SK-N-SH (cell line): ENCODE data around the gene KRTAP29-1. TPM values are rescaled to one million over a fixed set of nuclear protein-coding genes. Genes with fewer than 3 reads are reported as not detected.

ENCODE experiments used
- CTCF ChIA-PET: fragments of 300-600, 350-600 bp; formaldehyde crosslinking; extraction: SDS; loops from one replicate; lab custom pipeline; 2021; lab: Yijun Ruan, JAX
- POLR2A ChIA-PET: fragments of 350-600 bp; sonication (Branson Sonifier 250); formaldehyde crosslinking; extraction: SDS; loops from one replicate; lab custom pipeline; 2020; ENCODE audit warnings: antibody characterized with exemption, inconsistent platforms; lab: Yijun Ruan, JAX
- DNase-seq: peaks from one replicate; pipeline ENCODE4 v3.0.0; 2012
- H2AFZ ChIP-seq: fragments of 200-600 bp; sonication (generic); 2 replicates; pipeline ENCODE4 v1.8.1; 2016; ENCODE audit warnings: antibody characterized with exemption, mild to moderate bottlenecking, low read depth
- H3F3A ChIP-seq: fragments of 200-600 bp; sonication (generic); replicated peaks from 2 replicates; pipeline ENCODE3; 2016; ENCODE audit warnings: antibody characterized with exemption, mild to moderate bottlenecking; ENCODE audit not compliant: insufficient read depth
- H3K27ac ChIP-seq, 2 experiments: fragments of 200-500 bp in 1 of 2; fragments of 200-600 bp in 1 of 2; sonication (Bioruptor generic) in 1 of 2; sonication (generic), shearing (Covaris generic) in 1 of 2; 2 replicates each; pipeline versions ENCODE4 v1.5.1 to v1.6.1; 2014 to 2016; ENCODE audit warnings: low read depth in 2 of 2, inconsistent platforms in 1 of 2, low read length in 1 of 2, mild to moderate bottlenecking in 1 of 2, mixed read lengths in 1 of 2
- H3K27me3 ChIP-seq: fragments of 200-600 bp; sonication (generic), shearing (Covaris generic); 2 replicates; pipeline ENCODE4 v1.6.1; 2016; ENCODE audit warnings: mixed run types; ENCODE audit not compliant: insufficient read depth
- H3K36me3 ChIP-seq, 2 experiments: fragments of 200-500 bp in 1 of 2; fragments of 200-600 bp in 1 of 2; sonication (Bioruptor generic) in 1 of 2; sonication (generic) in 1 of 2; replicated peaks in 1 of 2; 2 replicates each; pipeline versions ENCODE3 to v1.5.1; 2014 to 2016; ENCODE audit warnings: low read length in 1 of 2, mild to moderate bottlenecking in 1 of 2; ENCODE audit not compliant: insufficient read depth in 2 of 2, control insufficient read depth in 1 of 2
- H3K4me1 ChIP-seq, 2 experiments: fragments of 200-500 bp in 1 of 2; fragments of 200-600 bp in 1 of 2; sonication (Bioruptor generic) in 1 of 2; sonication (generic), shearing (Covaris generic) in 1 of 2; 2 replicates each; pipeline versions ENCODE4 v1.5.1 to v1.6.1; 2014 to 2016; ENCODE audit warnings: low read depth in 1 of 2, low read length in 1 of 2, mixed run types in 1 of 2; ENCODE audit not compliant: insufficient read depth in 2 of 2, control insufficient read depth in 1 of 2
- H3K4me2 ChIP-seq: fragments of 200-600 bp; sonication (generic), shearing (Covaris generic); 2 replicates; pipeline ENCODE4 v1.6.1; 2017; ENCODE audit warnings: mixed run types
- H3K4me3 ChIP-seq, 2 experiments: fragments of 200-500 bp in 1 of 2; fragments of 200-600 bp in 1 of 2; sonication (Bioruptor generic) in 1 of 2; sonication (generic), shearing (Covaris generic) in 1 of 2; 2 replicates each; pipeline versions ENCODE4 v1.5.1 to v1.8.1; 2014 to 2016; ENCODE audit warnings: low read depth in 2 of 2, inconsistent platforms in 1 of 2, low read length in 1 of 2, mild to moderate bottlenecking in 1 of 2, mixed read lengths in 1 of 2, moderate library complexity in 1 of 2
- H3K79me2 ChIP-seq: fragments of 200-600 bp; sonication (generic); 2 replicates; pipeline ENCODE4 v1.8.1; 2017; ENCODE audit warnings: mild to moderate bottlenecking; ENCODE audit not compliant: insufficient read depth
- H3K9ac ChIP-seq: fragments of 200-600 bp; sonication (generic); 2 replicates; pipeline ENCODE4 v1.6.1; 2017; ENCODE audit warnings: mixed run types
- H3K9me2 ChIP-seq: fragments of 200-600 bp; sonication (generic); 2 replicates; pipeline ENCODE4 v1.6.1; 2017; ENCODE audit warnings: mixed run types
- H3K9me3 ChIP-seq: fragments of 200-600 bp; sonication (generic); 2 replicates; pipeline ENCODE4 v1.6.1; 2017; ENCODE audit warnings: mixed run types, mild to moderate bottlenecking, moderate library complexity
- H4K20me1 ChIP-seq: fragments of 200-600 bp; sonication (generic); 2 replicates; pipeline ENCODE4 v1.6.1; 2017; ENCODE audit warnings: mild to moderate bottlenecking, mixed run types; ENCODE audit not compliant: insufficient read depth
- ELF1 ChIP-seq: IDR thresholded peaks from 2 replicates; pipeline ENCODE4 v1.4.0; 2012
- EZH2phosphoT487 ChIP-seq: fragments of 200-600 bp; sonication (generic); IDR thresholded peaks from 2 replicates; pipeline ENCODE4 v1.6.1; 2017; ENCODE audit warnings: low read depth, mixed run types, mild to moderate bottlenecking, antibody characterized with exemption, moderate library complexity, borderline replicate concordance
- FOSL2 ChIP-seq: IDR thresholded peaks from 2 replicates; pipeline ENCODE4 v1.4.0; 2012; ENCODE audit warnings: low read depth, mild to moderate bottlenecking, moderate library complexity, borderline replicate concordance
- FOXJ3 ChIP-seq: sonication (generic); formaldehyde crosslinking; IDR thresholded peaks from 2 replicates; pipeline ENCODE4 v1.5.1; 2020; ENCODE audit warnings: mild to moderate bottlenecking, missing genetic modification reagents
- GATA2 ChIP-seq: sonication (generic); formaldehyde crosslinking; IDR thresholded peaks from 2 replicates; pipeline ENCODE4 v1.5.0; 2020; ENCODE audit warnings: mild to moderate bottlenecking, missing genetic modification reagents
- JUND ChIP-seq: IDR thresholded peaks from 2 replicates; pipeline ENCODE4 v1.4.0; 2012
- NFIC ChIP-seq: IDR thresholded peaks from 2 replicates; pipeline ENCODE4 v1.4.0; 2012; ENCODE audit warnings: borderline replicate concordance
- PBX3 ChIP-seq: IDR thresholded peaks from 2 replicates; pipeline ENCODE4; 2012
- RAD21 ChIP-seq: IDR thresholded peaks from 2 replicates; pipeline ENCODE4 v1.6.1; 2012; ENCODE audit warnings: mild to moderate bottlenecking, low read length
- RXRA ChIP-seq: IDR thresholded peaks from 2 replicates; pipeline ENCODE4 v1.4.0; 2012; ENCODE audit warnings: low read depth, mild to moderate bottlenecking, borderline replicate concordance
- SMC3 ChIP-seq: IDR thresholded peaks from 2 replicates; pipeline ENCODE4 v1.6.1; 2012; ENCODE audit warnings: low read depth, low read length, improper control_type of control experiment
- TAF1 ChIP-seq: IDR thresholded peaks from 2 replicates; pipeline ENCODE4 v1.6.1; 2012; ENCODE audit warnings: low read depth, mild to moderate bottlenecking, low read length, moderate library complexity, borderline replicate concordance
- TCF12 ChIP-seq: IDR thresholded peaks from 2 replicates; pipeline ENCODE4 v1.4.0; 2012
- TEAD4 ChIP-seq: IDR thresholded peaks from 2 replicates; pipeline ENCODE4 v1.4.0; 2012; ENCODE audit warnings: mild to moderate bottlenecking, borderline replicate concordance; ENCODE audit not compliant: insufficient read depth
- ZBTB33 ChIP-seq: IDR thresholded peaks from 2 replicates; pipeline ENCODE4 v1.4.0; 2012; ENCODE audit warnings: low read depth, borderline replicate concordance
- WGBS: methylation state at CpG from one replicate; pipeline ENCODE4 v1.1.6; 2017; ENCODE audit warnings: low lambda C conversion rate; 5-methylcytosine and 5-hydroxymethylcytosine counted together
- polyA plus RNA-seq, 3 experiments: library from polyadenylated mRNA; depleted of rRNA; stranded (reverse); fragments of >200 nt; gene quantifications; 2 replicates each; pipeline ENCODE4 v1.2.3, GENCODE V29; 2012
- TF ChIP-seq, protein P1 (sequence below): fragments of 150-350 bp; IDR thresholded peaks from 2 replicates; pipeline ENCODE4 v1.6.1; 2016; ENCODE audit warnings: mild to moderate bottlenecking, low read depth, low read length
- TF ChIP-seq, protein P2 (sequence below): IDR thresholded peaks from 2 replicates; pipeline ENCODE4 v1.4.0; 2012; ENCODE audit warnings: low read depth, borderline replicate concordance

KRTAP29-1 gene
- polyA plus RNA-seq, 1 of the 3 experiments (the other 2 are of a cell fraction), result not detected

DNA sequence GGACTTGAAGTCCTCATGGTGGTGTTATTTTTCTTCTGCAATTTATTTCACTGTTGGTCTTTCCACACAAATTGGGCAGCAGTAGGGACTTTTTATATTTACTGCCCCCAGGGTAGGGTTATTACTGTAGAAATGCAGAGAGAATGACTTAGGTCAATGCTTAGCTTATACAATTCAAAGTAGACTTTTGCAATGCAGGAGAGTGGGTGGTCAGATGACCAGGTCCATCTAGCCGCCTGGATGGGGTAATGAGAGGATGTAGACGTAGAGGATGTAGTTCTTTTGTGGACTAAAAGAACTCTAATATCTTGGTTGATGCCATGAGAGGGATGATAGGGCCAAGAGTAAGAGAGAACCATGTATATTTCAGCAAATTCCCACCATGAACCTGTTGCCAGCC is 15.6 kb upstream of the KRTAP29-1 start:
- no peaks in the 10 kb centered on the region for H3F3A ChIP-seq
- H3K79me2 ChIP-seq, result no peaks in the 10 kb centered on the region
- H4K20me1 ChIP-seq, result no peaks in the 10 kb centered on the region
- no peak overlapping the region for H3K27ac ChIP-seq
- no peaks in the 10 kb centered on the region for H3K9me2 ChIP-seq
- peaks cover 0 to 9% of the 10 kb centered on the region in 2 experiments for H3K36me3 ChIP-seq
- H3K9me3 ChIP-seq, result peaks cover 12% of the 10 kb centered on the region
- CTCF ChIA-PET, result interaction anchor here (1.3 kb wide), 1 partner anchor 345 kb away, joined by 3 read pairs; no protein-coding TSS in a partner anchor
- H3K4me1 ChIP-seq, result no peaks in the 10 kb centered on the region
- H3K4me2 ChIP-seq, result no peak overlapping the region
- POLR2A ChIA-PET, result no interaction called here
- TF ChIP-seq RXRA, result no peak
- TF ChIP-seq, protein P1, sequence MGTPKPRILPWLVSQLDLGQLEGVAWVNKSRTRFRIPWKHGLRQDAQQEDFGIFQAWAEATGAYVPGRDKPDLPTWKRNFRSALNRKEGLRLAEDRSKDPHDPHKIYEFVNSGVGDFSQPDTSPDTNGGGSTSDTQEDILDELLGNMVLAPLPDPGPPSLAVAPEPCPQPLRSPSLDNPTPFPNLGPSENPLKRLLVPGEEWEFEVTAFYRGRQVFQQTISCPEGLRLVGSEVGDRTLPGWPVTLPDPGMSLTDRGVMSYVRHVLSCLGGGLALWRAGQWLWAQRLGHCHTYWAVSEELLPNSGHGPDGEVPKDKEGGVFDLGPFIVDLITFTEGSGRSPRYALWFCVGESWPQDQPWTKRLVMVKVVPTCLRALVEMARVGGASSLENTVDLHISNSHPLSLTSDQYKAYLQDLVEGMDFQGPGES, result no peak
- TF ChIP-seq TEAD4, result no peak
- no peak for TF ChIP-seq ZBTB33
- TF ChIP-seq PBX3, result no peak
- TF ChIP-seq RAD21, result no peak
- no peak for TF ChIP-seq EZH2phosphoT487
- no peak for TF ChIP-seq FOSL2
- TF ChIP-seq, protein P2, sequence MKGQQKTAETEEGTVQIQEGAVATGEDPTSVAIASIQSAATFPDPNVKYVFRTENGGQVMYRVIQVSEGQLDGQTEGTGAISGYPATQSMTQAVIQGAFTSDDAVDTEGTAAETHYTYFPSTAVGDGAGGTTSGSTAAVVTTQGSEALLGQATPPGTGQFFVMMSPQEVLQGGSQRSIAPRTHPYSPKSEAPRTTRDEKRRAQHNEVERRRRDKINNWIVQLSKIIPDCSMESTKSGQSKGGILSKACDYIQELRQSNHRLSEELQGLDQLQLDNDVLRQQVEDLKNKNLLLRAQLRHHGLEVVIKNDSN, result no peak
- TF ChIP-seq TAF1, result no peak
- no peak for TF ChIP-seq ELF1
- TF ChIP-seq FOXJ3 (CRISPR knock-in tag), result no peak
- no peak for TF ChIP-seq TCF12
- no peak for TF ChIP-seq NFIC
- TF ChIP-seq GATA2 (CRISPR knock-in tag), result no peak
- TF ChIP-seq JUND, result no peak
- TF ChIP-seq SMC3, result no peak
- TF ChIP-seq, all 33 proteins: peak for 0
- WGBS, result 7% methylated on average over 2 of the region's 2 CpGs
- H2AFZ ChIP-seq, result no peak overlapping the region
- no peak for DNase-seq
- H3K4me3 ChIP-seq, result no peak overlapping the region
- H3K27me3 ChIP-seq, result peaks cover 29% of the 10 kb centered on the region
- no peak overlapping the region for H3K9ac ChIP-seq
